Measurements from ENCODE around the gene TLE1. TPM values are rescaled to one million over a fixed set of nuclear protein-coding genes. Genes with fewer than 3 reads are reported as not detected.

The TLE1 gene
- total RNA-seq, 1 experiment from 2014 or later: 49.0 TPM

- no peaks in the 10 kb centered on the region for H3K9me3 ChIP-seq (ENCODE audit: low read length)
- H3K9me2 ChIP-seq (replicated peaks; ENCODE audit: low read length): no peaks in the 10 kb centered on the region
- H3K27me3 ChIP-seq (ENCODE audit: low read length): no peaks in the 10 kb centered on the region
- 0 out of 2 replicates have a peak, but pooled peaks cover 7% of the 10 kb centered on the region for H4K20me1 ChIP-seq (ENCODE audit: low read length)
- peak overlapping the region; percentile 73 for H3K27ac ChIP-seq (ENCODE audit: low read length)
- DNase-seq (peak; percentile 81), ATAC-seq (peak; percentile 77)
- H3K9ac ChIP-seq (ENCODE audit: low read length): no peak overlapping the region
- peaks cover 36% of the 10 kb centered on the region for H3K36me3 ChIP-seq (ENCODE audit: low read depth, low read length)
- BruUV-seq (replicated peaks): no TSS peak
- ChIA-PET POLR2A (ENCODE audit: unreplicated experiment) (interaction anchor here (1.0 kb wide), 1 partner anchor 24 kb away, joined by 3 read pairs; no protein-coding TSS in a partner anchor), CTCF (no interaction called here)
- H3K4me2 ChIP-seq (ENCODE audit: low read length): peak overlapping the region; percentile 65
- H3K79me2 ChIP-seq (ENCODE audit: low read length): peaks cover 51% of the 10 kb centered on the region
- intact Hi-C loops (cut with micrococcal nuclease): loop anchor here (1.0 kb wide), 2 partner anchors 24 to 226 kb away; no protein-coding TSS in a partner anchor
- H2AFZ ChIP-seq (ENCODE audit: low read length): no peak overlapping the region
- H3F3A ChIP-seq (ENCODE audit: low read length, unreplicated experiment): no peaks in the 10 kb centered on the region
- 0 out of 2 replicates have a peak overlapping the region, but pooled peaks have one; percentile 22 for H3K4me3 ChIP-seq (ENCODE audit: low read length)
- peaks cover 42% of the 10 kb centered on the region for H3K4me1 ChIP-seq (ENCODE audit: insufficient read depth, low read length)
- TF ChIP-seq EZH2 (IDR thresholded peaks at IDR 0.05; ENCODE audit: low read length, unreplicated experiment) (no peak), EZH2phosphoT487 (IDR thresholded peaks at IDR 0.05; ENCODE audit: borderline replicate concordance, low read length) (no peak), CTCF (conservative IDR thresholded peaks at IDR 0.05; ENCODE audit: low read depth, low read length) (no peak)
Observed at GRCh38 chr9:81653240-81653639, 36.1 kb downstream of the TLE1 start.

- ATAC-seq (no peak), DNase-seq (no peak)
- Histone ChIP-seq H3K79me2 (ENCODE audit: low read length) (peaks cover 46% of the 10 kb centered on the region), H3K27ac (ENCODE audit: low read length) (no peak overlapping the region), H3K4me2 (ENCODE audit: low read length) (no peak overlapping the region), H3K4me1 (ENCODE audit: insufficient read depth, low read length) (peaks cover 37% of the 10 kb centered on the region), H3K36me3 (ENCODE audit: low read depth, low read length) (peaks cover 36% of the 10 kb centered on the region), H3K4me3 (ENCODE audit: low read length) (no peak overlapping the region), H2AFZ (ENCODE audit: low read length) (no peak overlapping the region), H4K20me1 (ENCODE audit: low read length) (0 out of 2 replicates have a peak, but pooled peaks cover 7% of the 10 kb centered on the region), H3K27me3 (ENCODE audit: low read length) (no peaks in the 10 kb centered on the region), H3K9me3 (ENCODE audit: low read length) (no peaks in the 10 kb centered on the region), H3F3A (ENCODE audit: low read length, unreplicated experiment) (no peaks in the 10 kb centered on the region), H3K9me2 (replicated peaks; ENCODE audit: low read length) (no peaks in the 10 kb centered on the region), H3K9ac (ENCODE audit: low read length) (no peak overlapping the region)
- ChIA-PET CTCF (no interaction called here), POLR2A (ENCODE audit: unreplicated experiment) (no interaction called here)
- TF ChIP-seq EZH2phosphoT487 (IDR thresholded peaks at IDR 0.05; ENCODE audit: borderline replicate concordance, low read length) (no peak), CTCF (conservative IDR thresholded peaks at IDR 0.05; ENCODE audit: low read depth, low read length) (no peak), EZH2 (IDR thresholded peaks at IDR 0.05; ENCODE audit: low read length, unreplicated experiment) (no peak)
- intact Hi-C loops (cut with micrococcal nuclease): no loop called here
- BruUV-seq (replicated peaks): no TSS peak
Observed at GRCh38 chr9:81652058-81652687, 37.2 kb downstream of the TLE1 start.

All from PC-3 (cell line).